ENCODE data around the gene CAPN1.
"Not testable (repeated sequence)": the region's sequence is repeated elsewhere in the genome, so short reads cannot be mapped to it uniquely, and the experiment has no call there.

The CAPN1 gene

DNA sequence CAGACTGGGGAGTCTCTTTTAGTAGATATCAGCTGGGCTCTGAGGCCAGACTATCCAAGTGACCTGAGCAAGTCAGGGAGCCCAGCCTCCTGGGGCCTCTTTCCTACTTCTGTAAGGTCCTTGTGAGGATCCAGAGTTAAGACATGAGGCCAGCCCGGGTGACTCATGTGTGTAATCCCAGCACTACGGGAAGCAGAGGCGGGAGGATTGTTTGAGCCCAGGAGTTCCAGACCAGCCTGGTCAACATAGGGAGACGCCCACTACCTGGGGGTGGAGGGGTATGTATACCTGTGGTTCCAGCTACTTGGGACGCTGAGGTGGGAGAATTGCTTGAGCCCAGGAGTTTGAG lies 43.2 kb downstream of the CAPN1 start:
- TF ChIP-seq ZFX (IDR thresholded peaks at IDR 0.05) (no peak), CTCF (conservative IDR thresholded peaks at IDR 0.05) (no peak)
- H3K27ac ChIP-seq = no peak overlapping the region

DNA sequence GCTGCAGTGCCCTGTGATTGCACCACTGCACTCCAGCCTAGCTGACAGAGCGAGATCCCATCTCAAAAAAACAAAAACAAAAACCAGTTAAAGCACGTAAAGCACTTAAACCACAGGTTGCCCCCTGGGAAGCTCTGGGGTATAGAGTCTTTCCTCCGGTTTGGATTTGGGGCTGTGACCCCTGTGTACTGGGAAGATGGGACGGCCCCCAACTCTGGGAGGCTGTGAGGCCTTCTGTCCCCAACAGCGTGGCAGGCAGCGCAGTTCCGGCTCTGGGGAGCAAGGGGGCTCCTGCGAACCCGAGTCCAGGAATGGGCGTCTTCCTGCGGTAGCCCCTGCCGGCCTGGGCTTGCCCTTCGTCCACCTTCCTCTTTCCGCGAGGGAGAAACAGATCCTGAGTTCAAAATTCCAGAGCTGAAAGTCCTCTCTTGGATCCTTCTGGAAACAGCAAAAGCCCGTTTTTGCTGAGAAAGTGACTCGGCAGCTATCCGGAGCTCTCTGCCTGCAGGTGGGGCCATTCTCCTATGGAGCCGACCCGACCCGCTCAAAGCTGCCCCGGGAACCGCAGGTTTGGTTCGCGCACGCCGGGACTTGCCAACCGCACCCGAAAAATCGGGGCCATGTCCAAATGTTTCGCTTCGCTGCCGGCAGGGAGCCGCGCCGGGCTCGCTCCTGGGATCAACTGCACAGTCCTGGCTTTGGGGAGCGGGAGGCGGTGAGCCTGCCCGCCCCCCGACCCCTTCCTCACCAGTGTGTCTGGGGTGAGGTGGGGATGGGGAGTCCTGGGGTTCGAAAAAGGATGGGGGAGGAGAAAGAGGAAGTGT lies 43.8 kb downstream of the CAPN1 start:
- TF ChIP-seq ZFX (IDR thresholded peaks at IDR 0.05) (no peak), CTCF (conservative IDR thresholded peaks at IDR 0.05) (peak; percentile 61)
- no peak overlapping the region for H3K27ac ChIP-seq

DNA sequence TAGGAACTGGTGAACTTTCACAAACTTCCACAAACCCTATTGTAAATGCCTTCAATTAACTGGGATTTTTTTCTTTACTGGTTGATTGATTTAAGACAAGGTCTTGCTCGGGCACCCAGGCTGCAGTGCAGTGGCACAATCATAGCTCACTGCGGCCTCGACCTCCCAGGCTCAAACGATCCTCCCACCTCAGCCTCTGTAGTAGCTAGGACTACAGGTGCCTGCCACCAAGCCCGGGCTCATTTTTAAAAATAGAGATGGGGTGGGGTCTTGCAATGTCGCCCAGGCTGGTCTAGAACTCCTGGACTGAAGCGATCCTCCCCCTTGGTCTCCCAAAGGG lies 44.3 kb downstream of the CAPN1 start:
- H3K27ac ChIP-seq = no peak overlapping the region
- no peak for TF ChIP-seq CTCF (conservative IDR thresholded peaks at IDR 0.05)
- TF ChIP-seq ZFX (IDR thresholded peaks at IDR 0.05) = no peak

- TF ChIP-seq ZFX (IDR thresholded peaks at IDR 0.05) = no peak
- TF ChIP-seq CTCF (conservative IDR thresholded peaks at IDR 0.05) = no peak
- no peak overlapping the region for H3K27ac ChIP-seq
These were observed 46.2 kb downstream of the CAPN1 start for GRCh38 chr11:65227879-65228278.

DNA sequence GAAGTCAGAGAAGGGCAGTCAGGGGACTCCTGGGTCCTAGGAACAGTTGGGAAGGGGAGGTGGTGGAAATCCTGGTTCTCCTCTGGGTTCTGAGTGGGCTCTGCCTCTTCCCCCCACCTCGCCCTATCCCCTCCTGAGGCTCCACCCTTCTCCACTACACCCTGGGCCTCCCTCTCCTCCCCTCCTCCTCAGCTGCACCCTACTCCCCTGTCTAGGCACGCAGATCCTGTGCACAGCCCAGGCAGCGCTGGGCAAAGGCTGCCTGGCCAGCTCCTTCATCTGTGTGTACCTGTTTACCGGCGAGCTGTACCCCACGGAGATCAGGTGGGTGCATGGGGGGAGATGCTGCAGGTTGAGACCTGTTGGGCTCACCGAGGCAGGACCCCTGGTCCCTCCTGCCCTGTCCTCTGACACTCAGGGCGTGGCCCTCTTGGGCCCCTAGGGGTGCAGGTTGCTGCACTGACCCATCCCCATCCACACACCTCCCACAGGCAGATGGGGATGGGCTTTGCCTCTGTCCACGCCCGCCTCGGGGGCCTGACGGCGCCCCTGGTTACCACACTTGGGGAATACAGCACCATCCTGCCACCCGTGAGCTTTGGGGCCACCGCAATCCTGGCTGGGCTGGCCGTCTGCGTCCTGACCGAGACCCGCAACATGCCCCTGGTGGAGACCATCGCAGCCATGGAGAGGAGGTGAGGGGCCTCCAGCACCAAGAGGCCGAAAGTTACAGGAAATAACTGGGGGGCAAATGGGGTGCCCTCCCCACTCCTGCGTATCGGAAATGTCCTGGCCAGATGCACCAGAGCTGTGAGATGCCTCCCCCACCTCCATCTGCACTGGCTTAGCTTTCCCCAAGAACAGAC lies 54.7 kb downstream of the CAPN1 start:
- no peak overlapping the region for H3K27ac ChIP-seq
- no peak for TF ChIP-seq CTCF (conservative IDR thresholded peaks at IDR 0.05)
- no peak for TF ChIP-seq ZFX (IDR thresholded peaks at IDR 0.05)

DNA sequence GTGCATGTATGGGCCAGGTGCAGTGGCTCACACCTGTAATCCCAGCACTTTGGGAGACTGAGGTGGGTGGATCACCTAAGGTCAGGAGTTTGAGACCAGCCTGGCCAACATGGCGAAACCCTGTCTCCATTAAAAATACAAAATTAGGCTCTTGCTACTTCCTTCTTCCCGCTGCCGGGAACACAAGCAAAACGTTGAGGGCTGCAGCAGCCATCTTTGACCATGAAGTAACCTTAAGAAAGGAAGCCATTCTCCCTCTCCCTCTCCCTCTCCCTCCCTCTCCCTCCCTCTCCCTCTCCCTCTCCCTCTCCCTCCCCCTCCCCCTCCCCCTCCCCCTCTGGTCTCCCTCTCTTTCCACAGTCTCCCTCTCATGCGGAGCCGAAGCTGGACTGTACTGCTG lies 56.6 kb downstream of the CAPN1 start:
- not testable (repeated sequence) for H3K27ac ChIP-seq

- TF ChIP-seq CTCF (conservative IDR thresholded peaks at IDR 0.05) (no peak), ZFX (IDR thresholded peaks at IDR 0.05) (no peak)
- H3K27ac ChIP-seq = no peak overlapping the region
These were observed 59.4 kb downstream of the CAPN1 start for GRCh38 chr11:65241134-65241533.
